KBM-7 (cell line): ENCODE measurements around the gene KIAA1958.
"Not testable (repeated sequence)": the region's sequence is repeated elsewhere in the genome, so short reads cannot be mapped to it uniquely, and the experiment has no call there.

ENCODE experiments used
- DNase-seq: peaks from one replicate; pipeline ENCODE4 v3.0.0-alpha.2; 2015
- in situ Hi-C: fragments of 300-500 bp; cut with MboI; formaldehyde crosslinking; loops from 2 replicates; pipeline ENCODE4 v1.14.3; 2020; ENCODE audit warnings: low sequenced_read_pairs, low pct_unique_long_range_greater_than_20kb, mixed read lengths

The KIAA1958 gene

GRCh38 chr9:112575107-112575506 lies 88.5 kb downstream of the KIAA1958 start:
- DNase-seq = no peak
- in situ Hi-C loops = no loop called here

GRCh38 chr9:112581469-112582176 lies 95.0 kb downstream of the KIAA1958 start:
- in situ Hi-C loops = no loop called here

GRCh38 chr9:112582371-112583262 lies 96.0 kb downstream of the KIAA1958 start:
- in situ Hi-C loops = no loop called here
- DNase-seq = no peak

More at GRCh38 chr9:112581469-112582176, 95.0 kb downstream of the KIAA1958 start:
- DNase-seq = no peak

GRCh38 chr9:112586599-112587155 lies 100.0 kb downstream of the KIAA1958 start:
- in situ Hi-C loops = no loop called here
- DNase-seq = no peak

GRCh38 chr9:112591875-112592274 lies 105.2 kb downstream of the KIAA1958 start:
- DNase-seq, in situ Hi-C loops: not testable (repeated sequence)

GRCh38 chr9:112599732-112600131 lies 113.1 kb downstream of the KIAA1958 start:
- DNase-seq = no peak
- in situ Hi-C loops = no loop called here

GRCh38 chr9:112601636-112602035 lies 115.0 kb downstream of the KIAA1958 start:
- in situ Hi-C loops = no loop called here
- DNase-seq = no peak

- no peak for DNase-seq
- in situ Hi-C loops = no loop called here
Observed at GRCh38 chr9:112604790-112605189, 118.2 kb downstream of the KIAA1958 start.

GRCh38 chr9:112605518-112605917 lies 118.9 kb downstream of the KIAA1958 start:
- in situ Hi-C loops = no loop called here
- no peak for DNase-seq

GRCh38 chr9:112605963-112606699 lies 119.5 kb downstream of the KIAA1958 start:
- in situ Hi-C loops = no loop called here
- DNase-seq = no peak

- in situ Hi-C loops = no loop called here
- no peak for DNase-seq
Observed at GRCh38 chr9:112608851-112609250, 122.2 kb downstream of the KIAA1958 start.

- in situ Hi-C loops = no loop called here
- no peak for DNase-seq
Observed at GRCh38 chr9:112615584-112616266, 129.1 kb downstream of the KIAA1958 start.

GRCh38 chr9:112617371-112617770 lies 130.7 kb downstream of the KIAA1958 start:
- in situ Hi-C loops = no loop called here

GRCh38 chr9:112618385-112619009 lies 131.9 kb downstream of the KIAA1958 start:
- in situ Hi-C loops = no loop called here
- no peak for DNase-seq

More at GRCh38 chr9:112617371-112617770, 130.7 kb downstream of the KIAA1958 start:
- no peak for DNase-seq

- in situ Hi-C loops = no loop called here
- DNase-seq = no peak
Observed at GRCh38 chr9:112620388-112620787, 133.8 kb downstream of the KIAA1958 start.

GRCh38 chr9:112621018-112621655 lies 134.5 kb downstream of the KIAA1958 start:
- no peak for DNase-seq
- in situ Hi-C loops = no loop called here

GRCh38 chr9:112623198-112623597 lies 136.6 kb downstream of the KIAA1958 start:
- no peak for DNase-seq

More at GRCh38 chr9:112623198-112623597, 136.6 kb downstream of the KIAA1958 start:
- in situ Hi-C loops = no loop called here
